Ramos (cell line): ENCODE data around the gene ADSS1.

Experiments
- in situ Hi-C: fragments of 300-500 bp; cut with MboI; formaldehyde crosslinking; loops from one replicate; pipeline ENCODE4 v1.14.3; 2022; ENCODE audit warnings: low sequenced_read_pairs; ENCODE audit not compliant: unreplicated experiment

The ADSS1 gene

GRCh38 chr14:104686624-104687517 is 37.2 kb upstream of the ADSS1 start:
- in situ Hi-C loops, result no loop called here

GRCh38 chr14:104687601-104688504 is 36.2 kb upstream of the ADSS1 start:
- in situ Hi-C loops, result no loop called here

- in situ Hi-C loops, result no loop called here
Measured at GRCh38 chr14:104688505-104689108, 35.4 kb upstream of the ADSS1 start.

- in situ Hi-C loops, result no loop called here
Measured at GRCh38 chr14:104689109-104689880, 34.7 kb upstream of the ADSS1 start, which contains the start of gene INF2. Gene INF2, plus strand, starts transcription at chr14:104689618. Its CDS starts 11,748 bp downstream, at chr14:104701366.

GRCh38 chr14:104689881-104690711 is 33.9 kb upstream of the ADSS1 start:
- in situ Hi-C loops, result no loop called here

- in situ Hi-C loops, result no loop called here
Measured at GRCh38 chr14:104690861-104691455, 33.1 kb upstream of the ADSS1 start.

GRCh38 chr14:104691546-104692260 is 32.3 kb upstream of the ADSS1 start:
- in situ Hi-C loops, result no loop called here

- in situ Hi-C loops, result no loop called here
Measured at GRCh38 chr14:104692261-104692938, 31.6 kb upstream of the ADSS1 start.

- in situ Hi-C loops, result no loop called here
Measured at GRCh38 chr14:104692939-104693315, 31.1 kb upstream of the ADSS1 start.

- in situ Hi-C loops, result no loop called here
Measured at GRCh38 chr14:104693482-104694431, 30.3 kb upstream of the ADSS1 start.

- in situ Hi-C loops, result no loop called here
Measured at GRCh38 chr14:104694475-104694950, 29.5 kb upstream of the ADSS1 start.

- in situ Hi-C loops, result no loop called here
Measured at GRCh38 chr14:104694991-104695659, 28.9 kb upstream of the ADSS1 start.

GRCh38 chr14:104695660-104696000 is 28.4 kb upstream of the ADSS1 start:
- in situ Hi-C loops, result no loop called here

- in situ Hi-C loops, result no loop called here
Measured at GRCh38 chr14:104696671-104697316, 27.2 kb upstream of the ADSS1 start.

- in situ Hi-C loops, result no loop called here
Measured at GRCh38 chr14:104697317-104697703, 26.7 kb upstream of the ADSS1 start.
